Parathyroid adenoma (tissue), 2 donors: ENCODE results near the gene PEG3.

Source experiments
- H2AFZ ChIP-seq: fragments of 300-600 bp; sonication (generic); one replicate; pipeline ENCODE4 v1.7.0; 2017; ENCODE audit warnings: antibody characterized with exemption, mild to moderate bottlenecking
- H3K27ac ChIP-seq: fragments of 300-600 bp; sonication (generic); one replicate; pipeline ENCODE4 v1.7.0; 2017
- H3K27me3 ChIP-seq: fragments of 300-600 bp; sonication (generic); one replicate; pipeline ENCODE4 v1.7.0; 2017; ENCODE audit warnings: low read length; ENCODE audit not compliant: control insufficient read depth, insufficient read depth
- H3K36me3 ChIP-seq: fragments of 300-600 bp; sonication (generic); one replicate; pipeline ENCODE4 v1.7.0; 2017; ENCODE audit warnings: low read length; ENCODE audit not compliant: control insufficient read depth, insufficient read depth
- H3K4me1 ChIP-seq: fragments of 300-600 bp; sonication (generic); one replicate; pipeline ENCODE4 v1.7.0; 2017; ENCODE audit warnings: control low read depth
- H3K4me2 ChIP-seq: fragments of 300-600 bp; sonication (generic); one replicate; pipeline ENCODE4 v1.7.0; 2017; ENCODE audit warnings: low read length
- H3K4me3 ChIP-seq: fragments of 300-600 bp; sonication (generic); one replicate; pipeline ENCODE4 v1.7.0; 2017; ENCODE audit warnings: low read depth, low read length
- H3K79me2 ChIP-seq: fragments of 300-600 bp; sonication (generic); one replicate; pipeline ENCODE4 v1.7.0; 2017; ENCODE audit warnings: control low read depth
- H3K9ac ChIP-seq: fragments of 300-600 bp; sonication (generic); one replicate; pipeline ENCODE4 v1.7.0; 2017; ENCODE audit warnings: mild to moderate bottlenecking
- H3K9me3 ChIP-seq: fragments of 300-600 bp; sonication (generic); one replicate; pipeline ENCODE4 v1.7.0; 2017; ENCODE audit warnings: low read length; ENCODE audit not compliant: control insufficient read depth
- CTCF ChIP-seq: fragments of 300-600 bp; sonication (generic); IDR thresholded peaks from one replicate; pipeline ENCODE4 v1.7.0; 2017; ENCODE audit warnings: antibody characterized with exemption, mild to moderate bottlenecking
- donor health status: primary hyperparathyroidism.

Gene PEG3

GRCh38 chr19:56827708-56828107, 12.8 kb downstream of the PEG3 start:
- Histone ChIP-seq H3K79me2 (peaks cover 5% of the 10 kb centered on the region), H3K4me1 (peaks cover 4% of the 10 kb centered on the region), H3K9me3 (no peaks in the 10 kb centered on the region), H3K9ac (no peak overlapping the region), H3K27me3 (no peaks in the 10 kb centered on the region), H3K36me3 (no peaks in the 10 kb centered on the region), H2AFZ (no peak overlapping the region), H3K4me2 (no peak overlapping the region), H3K27ac (no peak overlapping the region), H3K4me3 (no peak overlapping the region)
- no peak for TF ChIP-seq CTCF

GRCh38 chr19:56823956-56824355, 16.6 kb downstream of the PEG3 start:
- no peaks in the 10 kb centered on the region for H3K79me2 ChIP-seq
- TF ChIP-seq CTCF = no peak

GRCh38 chr19:56823417-56823816, 17.1 kb downstream of the PEG3 start:
- Histone ChIP-seq H3K36me3 (no peaks in the 10 kb centered on the region), H3K4me3 (no peak overlapping the region), H3K27ac (no peak overlapping the region), H3K4me2 (no peak overlapping the region), H3K4me1 (no peaks in the 10 kb centered on the region), H2AFZ (no peak overlapping the region), H3K9ac (no peak overlapping the region), H3K79me2 (no peaks in the 10 kb centered on the region), H3K27me3 (no peaks in the 10 kb centered on the region), H3K9me3 (no peaks in the 10 kb centered on the region)
- no peak for TF ChIP-seq CTCF

More at GRCh38 chr19:56823956-56824355, 16.6 kb downstream of the PEG3 start:
- H3K36me3 ChIP-seq = no peaks in the 10 kb centered on the region
- no peaks in the 10 kb centered on the region for H3K9me3 ChIP-seq
- H3K4me1 ChIP-seq = no peaks in the 10 kb centered on the region
- H3K4me3 ChIP-seq = no peak overlapping the region
- no peak overlapping the region for H2AFZ ChIP-seq
- H3K27ac ChIP-seq = no peak overlapping the region
- no peak overlapping the region for H3K4me2 ChIP-seq
- H3K27me3 ChIP-seq = no peaks in the 10 kb centered on the region
- H3K9ac ChIP-seq = no peak overlapping the region

- no peak overlapping the region for H3K4me2 ChIP-seq
- TF ChIP-seq CTCF = no peak
- H3K4me1 ChIP-seq = no peaks in the 10 kb centered on the region
- no peaks in the 10 kb centered on the region for H3K27me3 ChIP-seq
- H3K79me2 ChIP-seq = no peaks in the 10 kb centered on the region
- no peak overlapping the region for H2AFZ ChIP-seq
- no peak overlapping the region for H3K9ac ChIP-seq
- H3K27ac ChIP-seq = no peak overlapping the region
- H3K9me3 ChIP-seq = no peaks in the 10 kb centered on the region
- no peak overlapping the region for H3K4me3 ChIP-seq
- H3K36me3 ChIP-seq = no peaks in the 10 kb centered on the region
These were observed 17.8 kb downstream of the PEG3 start for GRCh38 chr19:56822755-56823154.

GRCh38 chr19:56821675-56822074, 18.9 kb downstream of the PEG3 start:
- Histone ChIP-seq H2AFZ (no peak overlapping the region), H3K4me2 (no peak overlapping the region), H3K9me3 (no peaks in the 10 kb centered on the region), H3K79me2 (no peaks in the 10 kb centered on the region), H3K4me1 (no peaks in the 10 kb centered on the region), H3K36me3 (no peaks in the 10 kb centered on the region), H3K27me3 (no peaks in the 10 kb centered on the region), H3K27ac (no peak overlapping the region), H3K4me3 (no peak overlapping the region), H3K9ac (no peak overlapping the region)
- no peak for TF ChIP-seq CTCF
